ENCODE measurements around the gene NOX5.

The NOX5 gene

GRCh38 chr15:68984586-68984985 is 29.9 kb upstream of the NOX5 start:
- Mint-ChIP-seq H3K27ac (no peak overlapping the region), H3K4me1 (ENCODE audit: low read depth) (no peaks in the 10 kb centered on the region), H3K27me3 (ENCODE audit: low read depth) (peaks cover 5% of the 10 kb centered on the region), H3K9me3 (no peaks in the 10 kb centered on the region), H3K36me3 (ENCODE audit: low read depth) (no peaks in the 10 kb centered on the region), H3K4me3 (no peak overlapping the region)
- no peak for DNase-seq (ENCODE audit: low spot score)

GRCh38 chr15:68985361-68985891 is 29.1 kb upstream of the NOX5 start:
- H3K27ac Mint-ChIP-seq, result no peak overlapping the region
- H3K9me3 Mint-ChIP-seq, result no peaks in the 10 kb centered on the region

GRCh38 chr15:68986322-68986721 is 28.2 kb upstream of the NOX5 start:
- H3K4me1 Mint-ChIP-seq (ENCODE audit: low read depth), result no peaks in the 10 kb centered on the region
- peaks cover 3% of the 10 kb centered on the region for H3K27me3 Mint-ChIP-seq (ENCODE audit: low read depth)
- no peak overlapping the region for H3K4me3 Mint-ChIP-seq
- H3K27ac Mint-ChIP-seq, result no peak overlapping the region
- H3K9me3 Mint-ChIP-seq, result no peaks in the 10 kb centered on the region
- DNase-seq (ENCODE audit: low spot score), result no peak
- H3K36me3 Mint-ChIP-seq (ENCODE audit: low read depth), result no peaks in the 10 kb centered on the region

More at GRCh38 chr15:68985361-68985891, 29.1 kb upstream of the NOX5 start:
- DNase-seq (ENCODE audit: low spot score), result no peak
- Mint-ChIP-seq H3K4me3 (no peak overlapping the region), H3K36me3 (ENCODE audit: low read depth) (no peaks in the 10 kb centered on the region), H3K4me1 (ENCODE audit: low read depth) (no peaks in the 10 kb centered on the region), H3K27me3 (ENCODE audit: low read depth) (peaks cover 5% of the 10 kb centered on the region)

- Mint-ChIP-seq H3K36me3 (ENCODE audit: low read depth) (no peaks in the 10 kb centered on the region), H3K27me3 (ENCODE audit: low read depth) (peaks cover 3% of the 10 kb centered on the region), H3K27ac (no peak overlapping the region), H3K4me3 (no peak overlapping the region), H3K4me1 (ENCODE audit: low read depth) (no peaks in the 10 kb centered on the region), H3K9me3 (no peaks in the 10 kb centered on the region)
- DNase-seq (ENCODE audit: low spot score), result no peak
Measured at GRCh38 chr15:68987120-68987519, 27.4 kb upstream of the NOX5 start.

GRCh38 chr15:68987676-68988075 is 26.8 kb upstream of the NOX5 start:
- Mint-ChIP-seq H3K27me3 (ENCODE audit: low read depth) (peaks cover 3% of the 10 kb centered on the region), H3K27ac (no peak overlapping the region), H3K4me1 (ENCODE audit: low read depth) (no peaks in the 10 kb centered on the region), H3K4me3 (no peak overlapping the region), H3K9me3 (no peaks in the 10 kb centered on the region), H3K36me3 (ENCODE audit: low read depth) (no peaks in the 10 kb centered on the region)
- DNase-seq (ENCODE audit: low spot score), result no peak

GRCh38 chr15:68989541-68990230 is 24.8 kb upstream of the NOX5 start:
- no peak for DNase-seq (ENCODE audit: low spot score)
- H3K4me3 Mint-ChIP-seq, result no peak overlapping the region

GRCh38 chr15:68990231-68990991 is 24.1 kb upstream of the NOX5 start:
- Mint-ChIP-seq H3K9me3 (no peaks in the 10 kb centered on the region), H3K4me3 (no peak overlapping the region), H3K27ac (no peak overlapping the region), H3K27me3 (ENCODE audit: low read depth) (peaks cover 3% of the 10 kb centered on the region), H3K4me1 (ENCODE audit: low read depth) (no peaks in the 10 kb centered on the region), H3K36me3 (ENCODE audit: low read depth) (no peaks in the 10 kb centered on the region)
- no peak for DNase-seq (ENCODE audit: low spot score)

More at GRCh38 chr15:68989541-68990230, 24.8 kb upstream of the NOX5 start:
- Mint-ChIP-seq H3K27me3 (ENCODE audit: low read depth) (peaks cover 3% of the 10 kb centered on the region), H3K27ac (no peak overlapping the region), H3K4me1 (ENCODE audit: low read depth) (no peaks in the 10 kb centered on the region), H3K36me3 (ENCODE audit: low read depth) (no peaks in the 10 kb centered on the region), H3K9me3 (no peaks in the 10 kb centered on the region)

- DNase-seq (ENCODE audit: low spot score), result no peak
- no peak overlapping the region for H3K27ac Mint-ChIP-seq
- H3K27me3 Mint-ChIP-seq (ENCODE audit: low read depth), result peaks cover 3% of the 10 kb centered on the region
- H3K9me3 Mint-ChIP-seq, result no peaks in the 10 kb centered on the region
- H3K4me1 Mint-ChIP-seq (ENCODE audit: low read depth), result no peaks in the 10 kb centered on the region
- no peak overlapping the region for H3K4me3 Mint-ChIP-seq
- H3K36me3 Mint-ChIP-seq (ENCODE audit: low read depth), result no peaks in the 10 kb centered on the region
Measured at GRCh38 chr15:68990992-68991500, 23.4 kb upstream of the NOX5 start.

- no peak overlapping the region for H3K27ac Mint-ChIP-seq
- H3K4me3 Mint-ChIP-seq, result no peak overlapping the region
- DNase-seq (ENCODE audit: low spot score), result no peak
- H3K9me3 Mint-ChIP-seq, result no peaks in the 10 kb centered on the region
- no peaks in the 10 kb centered on the region for H3K36me3 Mint-ChIP-seq (ENCODE audit: low read depth)
- H3K27me3 Mint-ChIP-seq (ENCODE audit: low read depth), result peaks cover 3% of the 10 kb centered on the region
- H3K4me1 Mint-ChIP-seq (ENCODE audit: low read depth), result no peaks in the 10 kb centered on the region
Measured at GRCh38 chr15:68991723-68992122, 22.8 kb upstream of the NOX5 start.

GRCh38 chr15:68992696-68993095 is 21.8 kb upstream of the NOX5 start:
- Mint-ChIP-seq H3K9me3 (no peaks in the 10 kb centered on the region), H3K27me3 (ENCODE audit: low read depth) (peaks cover 3% of the 10 kb centered on the region), H3K36me3 (ENCODE audit: low read depth) (no peaks in the 10 kb centered on the region), H3K4me3 (no peak overlapping the region), H3K4me1 (ENCODE audit: low read depth) (no peaks in the 10 kb centered on the region), H3K27ac (no peak overlapping the region)
- no peak for DNase-seq (ENCODE audit: low spot score)

- Mint-ChIP-seq H3K36me3 (ENCODE audit: low read depth) (no peaks in the 10 kb centered on the region), H3K4me3 (no peak overlapping the region), H3K4me1 (ENCODE audit: low read depth) (no peaks in the 10 kb centered on the region), H3K27ac (no peak overlapping the region), H3K27me3 (ENCODE audit: low read depth) (peaks cover under 1% of the 10 kb centered on the region), H3K9me3 (no peaks in the 10 kb centered on the region)
- no peak for DNase-seq (ENCODE audit: low spot score)
Measured at GRCh38 chr15:68993276-68993675, 21.2 kb upstream of the NOX5 start.

- Mint-ChIP-seq H3K4me1 (ENCODE audit: low read depth) (no peaks in the 10 kb centered on the region), H3K36me3 (ENCODE audit: low read depth) (no peaks in the 10 kb centered on the region), H3K9me3 (no peaks in the 10 kb centered on the region), H3K4me3 (no peak overlapping the region), H3K27ac (no peak overlapping the region), H3K27me3 (ENCODE audit: low read depth) (no peaks in the 10 kb centered on the region)
- DNase-seq (ENCODE audit: low spot score), result no peak
Measured at GRCh38 chr15:68994149-68994548, 20.3 kb upstream of the NOX5 start.

GRCh38 chr15:68994981-68995761 is 19.3 kb upstream of the NOX5 start:
- H3K9me3 Mint-ChIP-seq, result no peaks in the 10 kb centered on the region
- H3K36me3 Mint-ChIP-seq (ENCODE audit: low read depth), result no peaks in the 10 kb centered on the region
- no peak overlapping the region for H3K4me3 Mint-ChIP-seq
- H3K4me1 Mint-ChIP-seq (ENCODE audit: low read depth), result no peaks in the 10 kb centered on the region
- H3K27me3 Mint-ChIP-seq (ENCODE audit: low read depth), result no peaks in the 10 kb centered on the region
- no peak for DNase-seq (ENCODE audit: low spot score)
- H3K27ac Mint-ChIP-seq, result no peak overlapping the region

GRCh38 chr15:68997050-68997449 is 17.4 kb upstream of the NOX5 start:
- Mint-ChIP-seq H3K27me3 (ENCODE audit: low read depth) (no peaks in the 10 kb centered on the region), H3K36me3 (ENCODE audit: low read depth) (no peaks in the 10 kb centered on the region), H3K9me3 (no peaks in the 10 kb centered on the region), H3K27ac (no peak overlapping the region), H3K4me1 (ENCODE audit: low read depth) (no peaks in the 10 kb centered on the region), H3K4me3 (no peak overlapping the region)
- no peak for DNase-seq (ENCODE audit: low spot score)

Measured in T-helper 2 cell treated with Interferon-gamma antibody and Interleukin-4, amounts not matched to agents 5 μg/mL and 100 μg/mL, for 36 hours (primary cell).